Measurements from ENCODE around the gene TM9SF4. TPM values are rescaled to one million over a fixed set of nuclear protein-coding genes. Genes with fewer than 3 reads are reported as not detected.

The TM9SF4 gene
- total RNA-seq, 1 experiment from 2014 or later: 67.8 TPM

- TF ChIP-seq EZH2 (IDR thresholded peaks at IDR 0.05; ENCODE audit: low read depth): no peak
- TF ChIP-seq CTCF (conservative IDR thresholded peaks at IDR 0.05): no peak
- no TSS peak for BruUV-seq (replicated peaks)
- Histone ChIP-seq H2AFZ (no peak overlapping the region), H3K4me1 (replicated peaks; ENCODE audit: insufficient read depth) (no peaks in the 10 kb centered on the region), H3K4me2 (no peak overlapping the region), H3K9me3 (ENCODE audit: insufficient read depth, low read depth) (no peaks in the 10 kb centered on the region), H3K27me3 (ENCODE audit: insufficient read depth, low read depth) (peaks cover 39% of the 10 kb centered on the region), H3K9me2 (ENCODE audit: insufficient read depth) (no peaks in the 10 kb centered on the region), H4K20me1 (ENCODE audit: insufficient read depth) (no peaks in the 10 kb centered on the region), H3F3A (ENCODE audit: insufficient read depth, low read depth) (no peaks in the 10 kb centered on the region), H3K27ac (no peak overlapping the region), H3K4me3 (no peak overlapping the region), H3K79me2 (ENCODE audit: low read depth) (no peaks in the 10 kb centered on the region), H3K36me3 (ENCODE audit: low read depth) (no peaks in the 10 kb centered on the region)
- DNase-seq: no peak
- ChIA-PET CTCF (no interaction called here), POLR2A (ENCODE audit: unreplicated experiment) (no interaction called here)
- intact Hi-C loops (cut with micrococcal nuclease; ENCODE audit: unreplicated experiment): no loop called here
Observed at GRCh38 chr20:32077190-32077589, 32.3 kb upstream of the TM9SF4 start.

- Histone ChIP-seq H3F3A (ENCODE audit: insufficient read depth, low read depth) (no peaks in the 10 kb centered on the region), H3K4me2 (no peak overlapping the region), H3K27me3 (ENCODE audit: insufficient read depth, low read depth) (peaks cover 49% of the 10 kb centered on the region), H2AFZ (no peak overlapping the region), H3K36me3 (ENCODE audit: low read depth) (no peaks in the 10 kb centered on the region), H4K20me1 (ENCODE audit: insufficient read depth) (no peaks in the 10 kb centered on the region), H3K9me2 (ENCODE audit: insufficient read depth) (no peaks in the 10 kb centered on the region), H3K4me3 (no peak overlapping the region), H3K4me1 (replicated peaks; ENCODE audit: insufficient read depth) (no peaks in the 10 kb centered on the region), H3K9me3 (ENCODE audit: insufficient read depth, low read depth) (no peaks in the 10 kb centered on the region), H3K79me2 (ENCODE audit: low read depth) (no peaks in the 10 kb centered on the region), H3K27ac (no peak overlapping the region)
- intact Hi-C loops (cut with micrococcal nuclease; ENCODE audit: unreplicated experiment): no loop called here
- TF ChIP-seq CTCF (conservative IDR thresholded peaks at IDR 0.05) (no peak), EZH2 (IDR thresholded peaks at IDR 0.05; ENCODE audit: low read depth) (no peak)
- BruUV-seq (replicated peaks): no TSS peak
- ChIA-PET POLR2A (ENCODE audit: unreplicated experiment) (no interaction called here), CTCF (no interaction called here)
- DNase-seq: no peak
Observed at GRCh38 chr20:32078322-32078721, 31.2 kb upstream of the TM9SF4 start.

GRCh38 chr20:32078791-32079190 lies 30.7 kb upstream of the TM9SF4 start:
- Histone ChIP-seq H3K4me2 (no peak overlapping the region), H3K4me1 (replicated peaks; ENCODE audit: insufficient read depth) (no peaks in the 10 kb centered on the region), H3K79me2 (ENCODE audit: low read depth) (no peaks in the 10 kb centered on the region), H2AFZ (no peak overlapping the region), H3K36me3 (ENCODE audit: low read depth) (no peaks in the 10 kb centered on the region), H3K9me2 (ENCODE audit: insufficient read depth) (no peaks in the 10 kb centered on the region), H3K4me3 (no peak overlapping the region), H3K9me3 (ENCODE audit: insufficient read depth, low read depth) (no peaks in the 10 kb centered on the region), H3F3A (ENCODE audit: insufficient read depth, low read depth) (no peaks in the 10 kb centered on the region), H3K27me3 (ENCODE audit: insufficient read depth, low read depth) (peaks cover 52% of the 10 kb centered on the region), H4K20me1 (ENCODE audit: insufficient read depth) (no peaks in the 10 kb centered on the region), H3K27ac (no peak overlapping the region)
- BruUV-seq (replicated peaks): no TSS peak
- CTCF ChIA-PET: interaction anchor here (0.9 kb wide), 1 partner anchor 9 kb away, joined by 3 read pairs; no protein-coding TSS in a partner anchor
- DNase-seq: no peak
- POLR2A ChIA-PET (ENCODE audit: unreplicated experiment): no interaction called here
- TF ChIP-seq EZH2 (IDR thresholded peaks at IDR 0.05; ENCODE audit: low read depth): no peak
- no peak for TF ChIP-seq CTCF (conservative IDR thresholded peaks at IDR 0.05)
- intact Hi-C loops (cut with micrococcal nuclease; ENCODE audit: unreplicated experiment): no loop called here
